GM21360 (cell line): Measurements from ENCODE around the gene KPNB1.

Source experiments
- ATAC-seq: cut with Tn5 transposase; IDR thresholded peaks from one replicate; pipeline ENCODE4 v1.9.1; 2021; ENCODE audit warnings: mild to moderate bottlenecking, moderate library complexity; ENCODE audit not compliant: unreplicated experiment

The KPNB1 gene

DNA sequence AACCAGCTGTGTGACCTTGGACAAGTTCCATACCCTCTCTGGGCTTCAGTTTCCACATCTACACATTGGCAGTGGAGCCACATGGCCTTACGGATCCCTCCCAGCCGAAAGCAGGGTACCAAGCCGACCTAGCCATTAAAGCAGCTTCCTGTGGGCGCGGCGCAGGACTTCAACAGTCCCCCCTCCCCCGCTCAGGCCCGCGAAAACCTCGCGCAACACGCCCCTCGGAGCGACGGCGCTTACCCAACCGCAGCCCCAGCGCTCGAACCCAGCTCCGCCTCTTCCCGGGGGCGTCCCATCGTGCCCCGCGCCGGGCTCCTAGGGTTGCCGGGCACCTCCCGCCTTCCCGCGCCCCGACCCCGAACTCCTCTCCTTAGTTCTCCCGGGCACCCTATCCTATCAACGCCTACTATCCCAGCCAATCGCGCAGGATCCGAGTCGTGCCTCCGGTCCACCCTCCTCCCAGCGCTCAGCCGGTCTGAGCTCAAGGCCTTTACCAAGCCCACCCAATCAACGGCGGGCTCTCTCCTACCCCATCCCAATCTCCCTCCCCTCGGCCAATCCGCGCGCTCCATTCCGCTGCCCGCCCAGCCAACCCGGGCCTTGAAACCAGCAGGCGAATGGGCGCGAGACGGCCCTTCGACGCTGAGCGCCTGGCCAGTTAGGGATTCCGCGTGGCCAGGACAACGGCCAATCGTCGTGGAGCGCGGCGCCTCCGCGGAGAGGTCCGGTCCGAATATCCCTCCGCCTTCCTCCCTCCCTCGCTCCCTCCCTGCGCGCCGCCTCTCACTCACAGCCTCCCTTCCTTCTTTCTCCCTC, at the start of gene KPNB1:
Gene KPNB1 (plus strand): TSS at position 767 of the 819 bp plus-strand sequence. CDS start 326 bp downstream, outside the sequence.
- peak; percentile 73 for ATAC-seq

DNA sequence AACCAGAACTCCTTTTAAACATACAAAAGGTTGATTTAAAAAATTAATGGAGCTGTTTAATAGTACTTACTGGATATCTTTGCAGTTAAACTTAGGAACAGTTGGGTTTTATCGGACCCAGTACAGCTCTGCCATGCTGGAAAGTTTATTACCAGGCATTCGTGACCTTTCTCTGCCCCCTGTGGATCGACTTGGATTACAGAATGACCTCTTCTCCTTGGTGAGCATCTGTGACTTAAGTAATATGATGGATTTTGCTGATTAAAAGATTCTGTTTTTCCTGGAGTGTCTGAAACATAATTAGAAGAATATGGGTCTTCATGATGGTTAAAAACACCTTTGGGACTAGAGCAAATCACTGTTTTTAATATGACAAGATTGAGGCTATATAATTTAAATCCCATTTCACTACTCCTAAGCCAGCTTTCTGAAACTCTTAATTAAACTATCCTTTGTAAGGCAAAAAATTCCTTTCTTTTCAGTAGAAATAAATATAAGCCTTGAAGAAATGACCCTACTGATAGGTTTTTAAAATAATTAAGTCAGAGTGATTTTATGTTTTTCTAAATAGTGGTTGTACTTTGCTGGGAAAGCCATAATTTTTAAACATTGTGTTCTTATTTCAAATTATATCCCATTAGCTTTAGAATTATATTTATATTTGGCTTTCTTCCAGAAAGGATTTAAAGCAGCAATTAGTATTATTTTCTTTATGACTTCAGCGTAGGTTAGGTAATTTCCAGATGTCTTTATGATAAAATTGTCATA, 45.7 kb upstream of the KPNB1 start:
- no peak for ATAC-seq

DNA sequence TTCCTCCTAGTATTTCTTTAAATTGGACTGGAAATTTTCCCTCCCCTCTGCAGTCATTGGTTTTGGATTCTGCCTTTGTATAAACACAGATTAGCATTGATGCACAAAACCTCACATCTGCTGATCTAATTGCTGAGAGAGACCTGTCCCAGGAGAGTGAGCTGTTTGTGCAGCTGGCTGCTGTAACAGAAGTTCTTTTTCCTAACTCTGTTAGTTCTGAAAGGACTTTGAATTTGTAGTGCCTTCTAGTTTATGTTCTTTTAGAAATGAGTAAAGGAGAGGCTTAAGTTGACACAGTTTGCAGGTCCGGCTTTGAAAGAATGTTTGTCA, 45.2 kb upstream of the KPNB1 start:
- ATAC-seq = no peak

DNA sequence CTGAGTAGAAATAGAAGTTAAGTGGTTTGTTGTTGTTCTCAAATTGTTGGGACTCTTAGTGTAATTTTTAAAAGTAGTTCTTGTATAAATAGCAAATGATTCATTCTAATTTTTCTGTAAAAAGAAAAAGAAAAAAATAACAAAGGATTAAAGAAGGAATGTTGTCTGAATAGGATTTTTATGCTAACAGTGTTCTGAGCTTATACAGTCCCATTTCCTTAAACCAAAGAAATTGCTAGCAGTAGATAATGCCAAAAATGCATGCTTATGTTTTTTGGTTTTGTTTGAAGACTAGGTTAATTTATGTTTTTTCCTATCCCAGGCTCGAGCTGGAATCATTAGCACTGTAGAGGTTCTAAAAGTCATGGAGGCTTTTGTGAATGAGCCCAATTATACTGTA, 44.7 kb upstream of the KPNB1 start:
- ATAC-seq = no peak

DNA sequence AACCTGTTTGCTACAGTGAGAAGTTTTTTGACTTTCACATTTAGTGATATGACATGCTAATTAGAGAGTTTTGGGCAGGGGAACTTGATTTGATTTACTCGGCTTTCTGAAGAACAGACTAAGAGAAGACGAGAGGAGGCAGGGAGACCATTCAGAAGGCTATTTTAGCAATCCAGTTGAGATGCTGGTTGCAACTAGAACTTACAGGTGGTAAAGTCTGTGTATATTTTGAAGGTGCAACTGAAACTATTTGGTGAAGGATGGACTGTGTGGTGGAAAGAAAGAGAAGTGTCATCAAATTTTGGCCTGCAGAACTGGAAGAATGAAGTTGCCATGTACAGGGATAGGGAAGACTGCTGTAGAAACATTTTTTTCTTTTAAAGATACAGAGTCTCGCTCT, 42.2 kb upstream of the KPNB1 start:
- ATAC-seq = no peak

DNA sequence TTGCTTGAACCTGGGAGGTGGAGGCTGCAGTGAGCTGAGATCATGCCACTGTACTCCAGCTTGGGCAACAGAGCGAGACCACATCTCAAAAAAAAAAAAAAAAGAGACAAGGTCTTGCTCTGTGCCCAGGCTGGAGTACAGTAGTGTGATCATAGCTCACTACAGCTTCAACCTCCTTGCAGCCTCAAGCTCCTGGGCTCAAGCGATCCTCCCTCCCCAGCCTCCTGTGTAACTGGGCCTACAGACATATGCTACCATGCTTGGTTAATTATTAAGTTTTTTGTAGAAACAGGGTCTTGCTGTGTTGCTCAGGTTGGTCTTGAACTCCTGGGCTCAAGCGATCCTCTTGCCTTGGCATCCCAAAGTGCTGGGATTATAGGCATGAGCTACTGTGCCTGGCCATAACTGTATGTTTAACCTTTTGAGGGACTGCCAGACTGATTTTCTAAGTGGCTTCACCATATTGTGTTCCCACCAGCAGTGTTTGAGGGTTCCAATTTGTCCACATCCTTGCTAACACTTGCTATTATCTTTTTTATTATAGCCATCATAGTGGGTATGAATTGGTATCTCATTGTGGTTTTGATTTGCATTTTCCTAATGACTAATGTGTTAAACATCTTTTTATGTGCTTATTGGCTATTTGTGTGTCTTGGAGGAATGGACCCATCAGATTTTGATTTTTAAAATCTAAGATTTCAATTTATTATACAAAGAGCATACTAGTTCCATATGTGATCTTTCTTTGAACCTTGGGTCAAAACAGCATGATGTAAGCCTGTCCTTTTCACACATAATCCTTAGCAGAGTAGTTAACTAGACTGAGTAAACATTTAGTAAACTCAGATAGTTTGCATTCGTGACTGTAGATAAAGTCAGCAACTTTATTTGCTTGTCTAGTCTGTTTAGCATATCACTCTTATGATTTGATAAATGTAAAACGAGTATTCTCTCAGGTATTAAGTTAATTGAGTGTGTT, 38.1 kb upstream of the KPNB1 start:
- ATAC-seq = no peak

DNA sequence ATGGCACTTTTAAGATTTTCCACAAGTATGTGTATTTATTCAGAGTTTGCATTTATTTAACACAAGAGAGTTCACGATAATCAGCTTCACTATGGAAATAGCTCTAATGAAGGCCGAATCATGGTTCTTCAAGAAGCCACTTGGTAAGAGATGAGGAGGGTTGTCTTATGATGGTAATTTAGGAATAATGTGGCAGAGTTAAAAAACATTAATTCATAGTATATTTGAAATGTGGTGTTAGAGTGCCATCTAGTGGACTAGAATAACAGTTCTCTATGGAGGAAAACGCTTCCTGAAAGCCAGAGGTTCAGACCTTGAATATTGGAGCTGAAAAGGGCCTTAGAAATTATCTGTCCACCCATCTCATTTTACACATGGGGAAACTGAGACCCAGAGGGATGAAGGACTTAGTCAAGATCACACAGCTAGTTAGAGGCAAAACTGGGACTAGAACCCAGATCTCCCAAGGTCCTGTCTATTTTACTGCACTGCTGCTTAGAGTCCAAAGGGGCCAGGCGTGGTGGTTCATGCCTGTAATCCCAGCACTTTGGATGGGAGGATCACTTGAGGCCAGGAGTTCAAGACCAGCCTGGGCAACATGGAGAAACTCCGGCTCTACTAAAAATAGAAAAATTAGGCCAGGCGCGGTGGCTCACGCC, 33.8 kb upstream of the KPNB1 start:
- ATAC-seq = no peak

DNA sequence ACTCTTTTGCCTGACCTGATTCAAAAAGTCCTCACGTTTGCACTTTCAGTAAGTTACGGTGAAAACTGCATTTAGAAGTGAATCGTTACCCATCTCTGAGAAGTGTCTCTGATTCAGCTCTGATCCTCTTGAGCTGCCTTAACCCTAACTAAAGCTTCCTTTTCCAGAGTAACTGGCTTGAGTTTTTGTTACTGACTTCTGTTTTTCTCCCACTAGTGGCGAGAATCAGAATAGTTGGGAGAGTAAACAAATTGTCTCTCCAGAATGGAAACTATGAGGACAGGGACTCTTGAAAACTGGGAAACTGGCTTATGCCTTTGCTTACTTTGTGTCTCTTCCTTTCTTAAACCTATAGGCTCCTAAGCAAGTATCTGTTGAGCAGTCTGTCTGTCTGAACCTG, 31.3 kb upstream of the KPNB1 start:
- no peak for ATAC-seq

DNA sequence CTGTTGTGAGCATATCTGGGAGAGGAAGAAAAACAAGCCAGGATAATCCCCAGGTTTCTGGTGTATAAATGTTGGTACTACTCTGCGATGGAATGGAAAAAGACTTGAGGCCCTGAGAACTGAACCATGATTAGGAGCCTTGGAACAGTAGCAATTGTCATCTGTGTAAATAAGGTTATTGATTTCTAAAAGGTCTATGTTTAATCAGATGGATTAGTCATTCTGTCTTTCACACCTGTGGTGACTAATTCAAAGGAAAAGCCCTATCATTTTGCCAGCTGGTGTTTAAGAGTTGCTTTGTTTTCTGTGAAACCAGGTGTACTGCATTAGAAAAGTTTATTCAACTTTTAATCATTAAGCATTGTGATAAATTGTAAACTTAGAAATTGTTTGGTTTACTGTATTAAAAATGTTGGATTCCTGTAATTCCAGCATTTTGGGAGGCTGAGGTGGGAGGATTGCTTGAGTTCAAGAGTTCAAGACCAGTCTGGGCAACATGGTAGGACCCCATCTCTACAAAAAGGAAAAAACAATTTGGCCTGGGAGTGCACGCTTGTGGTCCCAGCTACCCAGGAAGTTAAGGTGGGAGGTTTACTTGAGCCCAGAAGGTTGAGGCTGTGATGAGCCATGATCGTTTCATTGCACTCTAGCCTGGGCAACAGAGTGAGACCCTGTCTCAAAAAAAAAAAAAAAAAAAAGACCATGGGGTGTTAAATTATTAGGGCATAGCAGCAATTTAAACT, 29.0 kb upstream of the KPNB1 start:
- ATAC-seq = no peak

DNA sequence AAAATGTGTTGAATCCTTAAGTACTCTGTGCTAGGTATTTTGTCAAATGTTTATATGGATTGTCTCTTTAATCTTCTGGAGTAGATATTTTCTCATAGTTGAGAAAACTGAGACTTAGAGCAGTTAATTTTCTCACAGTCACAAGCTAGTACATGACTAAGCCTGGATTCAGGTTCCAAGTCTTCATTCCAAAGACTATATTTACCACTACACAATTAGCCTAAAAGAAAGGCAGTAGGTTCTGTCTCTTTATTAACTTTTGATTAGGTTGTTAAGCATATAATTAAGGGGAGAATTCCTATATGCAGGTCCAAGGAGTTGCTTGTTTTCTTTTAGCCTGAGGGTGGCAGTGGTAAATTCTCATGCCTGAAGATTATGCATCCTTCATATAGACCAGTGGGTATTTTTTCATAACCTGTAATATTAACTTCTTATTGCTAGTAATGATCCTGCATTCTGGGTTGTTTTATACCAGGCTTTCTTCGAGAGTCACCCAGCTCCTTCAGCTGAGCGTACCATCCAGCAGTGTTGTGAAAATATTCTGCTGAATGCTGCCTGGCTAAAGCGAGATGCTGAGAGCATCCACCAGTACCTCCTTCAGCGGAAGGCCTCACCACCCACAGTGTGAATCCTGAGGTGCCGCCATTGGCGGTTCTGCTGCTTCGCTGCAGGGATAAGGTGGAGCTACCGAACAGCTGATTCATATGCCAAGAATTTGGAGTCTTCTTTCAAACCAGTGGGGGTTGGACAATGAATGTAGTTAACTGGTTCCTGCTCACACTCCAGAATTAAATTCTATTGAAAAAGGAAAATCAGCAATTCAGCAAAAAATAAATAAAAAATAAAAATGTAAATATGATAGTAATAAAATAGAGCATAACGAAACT, 28.2 kb upstream of the KPNB1 start:
- no peak for ATAC-seq

DNA sequence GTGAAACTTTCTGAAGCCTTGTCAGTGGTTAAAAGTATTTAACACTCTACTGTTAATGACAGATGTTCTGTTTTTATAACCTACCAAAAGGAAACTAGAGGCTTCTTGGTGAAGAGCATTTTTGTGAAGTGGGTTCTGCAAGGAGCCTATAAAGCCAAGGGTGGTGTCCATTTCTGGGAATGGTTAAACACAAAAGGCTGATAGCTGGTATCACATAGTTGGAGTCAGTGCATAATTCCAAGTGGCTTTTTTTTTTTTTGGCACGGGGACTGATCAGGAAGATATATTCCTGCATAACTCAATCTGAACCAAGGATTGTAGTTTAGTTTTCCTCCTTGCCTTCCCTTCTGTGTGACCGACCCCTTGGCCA, 27.6 kb upstream of the KPNB1 start:
- no peak for ATAC-seq

DNA sequence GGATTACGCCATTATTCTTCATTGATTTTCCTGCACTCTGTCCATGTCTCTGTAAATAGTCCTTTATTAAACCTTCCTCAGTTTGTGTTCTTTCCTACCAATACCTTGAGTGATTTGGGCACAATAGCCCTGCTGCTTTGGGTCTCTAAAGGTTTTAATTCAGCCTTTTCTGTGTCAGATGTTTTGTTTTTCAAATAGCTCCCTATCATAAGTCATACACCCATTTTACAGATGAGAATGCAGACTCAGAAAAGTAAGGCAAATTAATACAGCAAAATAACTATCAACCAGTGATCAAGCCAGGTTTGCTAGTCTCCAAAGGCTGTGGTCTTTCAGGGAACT, 25.0 kb upstream of the KPNB1 start:
- no peak for ATAC-seq

DNA sequence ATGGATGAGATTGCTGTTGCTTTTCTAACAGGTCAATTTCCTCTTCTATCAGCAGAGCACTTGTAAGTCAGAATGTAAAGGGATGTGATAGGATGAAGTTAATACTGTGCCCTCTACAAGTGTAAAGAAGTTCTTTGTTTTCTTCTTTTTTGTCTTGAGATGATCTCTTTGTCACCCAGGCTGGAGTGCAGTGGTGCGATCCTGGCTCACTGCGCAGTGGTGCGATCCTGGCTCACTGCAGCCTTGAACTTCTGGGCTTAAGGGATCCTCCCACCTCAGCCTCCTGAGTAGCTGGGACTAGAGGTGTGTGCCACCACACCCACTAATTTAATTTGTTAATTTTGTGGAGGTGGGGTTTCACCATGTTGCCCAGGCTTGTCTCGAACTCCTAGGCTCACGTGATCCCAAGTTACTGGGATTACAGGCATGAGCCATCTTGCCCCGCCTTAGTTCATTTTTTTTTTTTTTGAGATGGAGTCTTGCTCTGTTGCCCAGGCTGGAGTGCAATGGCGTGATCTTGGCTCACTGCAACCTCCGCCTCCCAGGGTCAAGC, 21.6 kb upstream of the KPNB1 start:
- no peak for ATAC-seq

DNA sequence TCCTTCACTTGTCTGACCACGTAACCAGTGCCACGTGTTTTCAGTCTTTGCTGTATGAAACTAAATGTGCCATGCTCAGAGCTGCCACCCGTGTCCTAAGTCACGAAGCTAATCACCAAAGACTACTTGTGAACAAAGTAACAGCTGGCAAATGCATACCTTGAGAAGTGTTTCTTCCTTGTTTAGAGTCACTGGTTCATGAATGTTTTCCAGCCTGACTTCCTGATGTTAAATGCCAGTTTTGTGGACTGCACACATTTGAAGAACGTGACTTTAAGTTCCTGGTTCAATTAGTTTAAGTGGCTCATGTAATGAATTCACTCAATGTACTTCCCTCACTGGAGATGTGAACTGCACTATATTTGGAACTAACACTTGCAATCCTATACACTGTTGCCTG, 19.9 kb upstream of the KPNB1 start:
- ATAC-seq = no peak

DNA sequence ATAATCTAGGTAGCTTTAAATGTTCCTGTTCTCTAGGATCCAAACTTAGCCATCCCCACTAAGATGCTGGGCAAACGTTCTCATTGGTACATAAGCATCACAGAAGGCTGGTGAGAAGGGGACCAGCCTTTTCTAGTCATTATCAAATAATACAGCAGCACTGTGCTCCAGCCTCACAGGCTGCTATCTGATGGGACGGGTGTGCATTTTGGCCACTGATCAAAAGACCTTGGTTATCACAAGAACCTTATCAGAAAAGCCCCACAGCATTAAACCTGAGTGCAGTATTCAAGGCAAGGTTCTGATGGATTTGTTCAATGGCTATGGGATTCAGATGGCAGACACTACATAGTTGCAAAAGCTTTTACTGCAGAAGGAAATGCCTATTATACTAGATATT, 19.1 kb upstream of the KPNB1 start:
- no peak for ATAC-seq

DNA sequence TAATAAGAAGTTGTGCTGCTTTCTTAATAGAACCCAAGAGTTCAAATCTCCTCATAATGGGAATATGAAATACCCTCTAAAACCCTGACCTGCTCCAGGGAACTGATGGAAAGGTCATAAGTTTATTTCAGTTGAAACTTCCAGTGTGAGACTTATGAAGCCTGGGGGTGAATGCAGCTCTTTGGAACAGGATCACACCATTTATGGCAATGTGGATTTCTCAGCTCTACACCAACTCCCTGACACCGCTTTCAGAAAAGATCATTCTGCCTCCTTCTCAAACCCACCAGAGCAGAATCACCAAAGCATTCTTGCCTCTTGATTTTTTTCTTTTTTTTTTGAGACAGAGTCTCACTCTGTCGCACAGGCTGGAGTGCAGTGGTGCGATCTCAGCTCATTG, 16.7 kb upstream of the KPNB1 start:
- no peak for ATAC-seq

DNA sequence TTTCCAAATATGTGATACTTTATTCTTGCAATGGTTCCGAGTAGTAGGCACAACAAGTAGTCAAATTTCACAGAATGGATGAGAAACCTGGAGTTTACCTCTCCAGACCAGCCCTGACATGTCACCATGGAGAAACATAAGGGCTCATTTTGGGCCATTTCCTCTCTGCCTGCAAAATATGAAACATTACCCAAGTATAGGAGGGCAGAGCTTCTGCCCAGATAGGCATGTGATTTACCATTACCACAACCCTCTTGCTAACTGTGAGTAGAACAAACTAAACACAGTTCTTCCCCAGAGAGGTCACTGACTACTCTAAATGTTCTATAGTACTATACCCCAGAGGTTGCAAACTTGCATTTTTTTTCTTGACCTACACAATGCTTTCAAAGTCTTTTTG, 15.7 kb upstream of the KPNB1 start:
- ATAC-seq = no peak

DNA sequence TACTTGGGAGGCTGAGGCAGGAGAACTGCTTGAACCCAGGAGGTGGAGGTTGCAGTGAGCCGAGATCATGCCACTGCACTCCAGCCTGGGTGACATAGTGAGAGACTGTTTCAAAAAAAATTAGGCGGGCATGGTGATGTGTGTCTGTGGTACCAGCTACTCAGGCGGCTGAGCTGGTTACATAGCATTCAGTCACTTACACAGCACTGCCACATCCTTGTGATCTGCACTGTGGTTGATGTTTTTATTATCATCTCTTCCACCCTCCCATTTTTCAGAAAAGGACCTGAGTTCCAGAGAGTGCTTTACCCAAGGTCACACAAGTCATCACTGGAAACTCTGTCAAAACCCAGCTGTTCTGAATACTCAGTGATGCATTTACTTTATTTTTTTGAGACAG, 14.8 kb upstream of the KPNB1 start:
- no peak for ATAC-seq

DNA sequence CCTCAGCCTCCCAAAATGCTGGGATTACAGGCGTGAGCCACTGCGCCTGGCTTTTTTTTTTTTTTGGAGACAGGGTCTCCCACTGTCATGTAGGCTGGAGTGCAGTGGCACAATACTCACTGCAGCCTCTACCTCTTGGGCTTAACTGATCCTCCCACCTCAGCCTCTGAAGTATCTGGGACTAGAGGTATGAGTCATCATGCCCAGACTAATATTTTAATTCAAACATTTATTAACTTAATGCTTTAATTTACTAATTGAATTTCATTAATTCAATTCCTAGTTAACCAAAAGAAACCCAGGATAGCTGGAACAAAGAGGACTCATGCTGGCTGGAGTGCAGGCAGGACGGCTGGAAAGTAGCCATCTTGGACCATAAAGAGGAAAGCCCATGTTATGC, 14.0 kb upstream of the KPNB1 start:
- ATAC-seq = no peak
